Measurements from ENCODE around the gene DHCR24.

DNA sequence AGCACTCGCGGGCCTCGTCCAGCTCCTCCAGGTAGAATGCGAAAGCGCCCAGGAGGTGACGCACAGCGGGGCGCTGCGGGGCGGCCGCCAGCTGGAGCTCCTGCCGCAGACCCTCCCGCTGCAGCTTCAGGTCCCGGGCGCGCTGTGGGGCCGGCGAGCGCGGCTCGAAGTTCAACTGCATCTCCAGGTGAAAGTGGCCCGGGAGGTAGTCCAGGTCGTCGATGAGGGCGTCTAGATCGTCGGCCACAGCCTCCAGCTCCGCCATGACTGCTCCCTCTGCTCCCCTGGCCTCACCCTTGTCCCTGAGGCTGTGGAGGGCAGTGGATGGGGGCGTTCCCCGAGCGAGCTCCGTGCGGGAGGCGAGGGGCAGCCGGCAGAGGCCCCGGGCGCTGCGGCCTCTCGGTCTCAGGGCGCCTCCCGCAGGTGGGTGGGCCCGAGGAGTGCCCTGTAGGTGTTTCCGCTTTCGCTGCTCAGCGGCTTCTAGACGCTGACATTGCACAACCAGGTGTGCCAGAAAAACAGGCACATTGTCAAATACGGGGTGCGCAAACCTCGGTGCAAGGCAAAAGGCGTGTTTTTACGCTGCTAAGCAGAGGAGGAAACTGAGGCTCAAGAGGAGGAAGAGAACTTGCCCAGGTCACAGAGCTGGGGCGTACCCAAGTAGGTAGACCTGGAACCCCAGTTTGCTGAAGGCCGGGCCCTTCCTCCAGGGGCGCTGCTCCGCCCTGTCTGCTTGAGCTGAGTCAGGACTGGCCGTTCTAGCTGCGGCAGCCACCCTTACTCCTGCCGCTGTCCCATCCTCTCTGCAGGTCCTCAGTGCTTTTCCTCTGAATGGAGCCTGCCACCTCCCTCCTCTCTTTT is 85.9 kb downstream of the DHCR24 start, which contains the start of gene TTC22:
- TF ChIP-seq POLR2AphosphoS5 (IDR thresholded peaks at IDR 0.05) = peak in 1 of 4 donors; percentile 5
- TF ChIP-seq, protein P1, sequence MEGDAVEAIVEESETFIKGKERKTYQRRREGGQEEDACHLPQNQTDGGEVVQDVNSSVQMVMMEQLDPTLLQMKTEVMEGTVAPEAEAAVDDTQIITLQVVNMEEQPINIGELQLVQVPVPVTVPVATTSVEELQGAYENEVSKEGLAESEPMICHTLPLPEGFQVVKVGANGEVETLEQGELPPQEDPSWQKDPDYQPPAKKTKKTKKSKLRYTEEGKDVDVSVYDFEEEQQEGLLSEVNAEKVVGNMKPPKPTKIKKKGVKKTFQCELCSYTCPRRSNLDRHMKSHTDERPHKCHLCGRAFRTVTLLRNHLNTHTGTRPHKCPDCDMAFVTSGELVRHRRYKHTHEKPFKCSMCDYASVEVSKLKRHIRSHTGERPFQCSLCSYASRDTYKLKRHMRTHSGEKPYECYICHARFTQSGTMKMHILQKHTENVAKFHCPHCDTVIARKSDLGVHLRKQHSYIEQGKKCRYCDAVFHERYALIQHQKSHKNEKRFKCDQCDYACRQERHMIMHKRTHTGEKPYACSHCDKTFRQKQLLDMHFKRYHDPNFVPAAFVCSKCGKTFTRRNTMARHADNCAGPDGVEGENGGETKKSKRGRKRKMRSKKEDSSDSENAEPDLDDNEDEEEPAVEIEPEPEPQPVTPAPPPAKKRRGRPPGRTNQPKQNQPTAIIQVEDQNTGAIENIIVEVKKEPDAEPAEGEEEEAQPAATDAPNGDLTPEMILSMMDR (IDR thresholded peaks at IDR 0.05) = peak in 2 of 4 experiments; percentile 49 to 50
